HCT116 (cell line): ENCODE results near the gene RAP2A. TPM values are rescaled to one million over a fixed set of nuclear protein-coding genes. Genes with fewer than 3 reads are reported as not detected.

Experiments
- ATAC-seq: fragments of 200-7000 bp; cut with Tn5 transposase; 2 replicates; pipeline ENCODE4 v1.9.1; 2020; ENCODE audit warnings: mild to moderate bottlenecking, moderate library complexity
- BruUV-seq: library from RNA; stranded (reverse); fragments of 400-500 nt; replicated peaks from 2 replicates; lab custom pipeline; 2021; lab: Mats Ljungman, UMichigan
- CTCF ChIA-PET: fragments of 300-600 bp; sonication (Branson Sonifier 250); formaldehyde crosslinking; loops from one replicate; lab custom pipeline; 2021; ENCODE audit warnings: antibody characterized with exemption; lab: Charles Lee
- POLR2A ChIA-PET: fragments of 300-600, 350-600 bp; sonication (Branson Sonifier 250); formaldehyde crosslinking; loops from one replicate; lab custom pipeline; 2021; ENCODE audit warnings: antibody characterized with exemption; lab: Charles Lee
- RAD21 ChIA-PET, 2 experiments: fragments of 300-600 bp; sonication (Branson Sonifier 250); formaldehyde crosslinking; loops; one replicate each; lab custom pipeline; 2023; ENCODE audit warnings: low total read pairs in 2 of 2; ENCODE audit not compliant: uncharacterized antibody in 2 of 2, unreplicated experiment in 2 of 2, low non-redundant PET in 1 of 2; lab: Charles Lee
- DNase-seq: peaks from one replicate; pipeline ENCODE4 v3.0.0-alpha.2; 2010; ENCODE audit warnings: low read depth, low spot score
- H2AFZ ChIP-seq: fragments of 200-600 bp; shearing (Covaris generic), sonication (generic); 2 replicates; pipeline ENCODE4 v1.6.1; 2017; ENCODE audit warnings: low read depth, mixed run types, mixed read lengths, antibody characterized with exemption, low read length; ENCODE audit not compliant: poor library complexity, severe bottlenecking
- H3K27ac ChIP-seq: 2 replicates; pipeline ENCODE4 v1.5.1; 2012; ENCODE audit warnings: low read depth, low read length
- H3K27me3 ChIP-seq: fragments of 200-600 bp; sonication (generic); 2 replicates; pipeline ENCODE4 v1.6.1; 2016; ENCODE audit warnings: mixed run types, low read length, mixed read lengths; ENCODE audit not compliant: insufficient read depth
- H3K36me3 ChIP-seq, 2 experiments: fragments of 200-500 bp in 1 of 2; fragments of 200-600 bp in 1 of 2; sonication (Bioruptor generic) in 1 of 2; sonication (generic) in 1 of 2; 2 replicates each; pipeline versions ENCODE4 v1.5.1 to v1.6.1; 2014 to 2016; ENCODE audit warnings: low read length in 2 of 2, inconsistent platforms in 1 of 2, mixed read lengths in 1 of 2, mixed run types in 1 of 2; ENCODE audit not compliant: insufficient read depth in 2 of 2, control insufficient read depth in 1 of 2
- H3K4me1 ChIP-seq, 2 experiments: fragments of 200-600 bp in 1 of 2; sonication (generic) in 1 of 2; 2 replicates each; pipeline versions ENCODE4 v1.5.1 to v1.6.1; 2012 to 2017; ENCODE audit warnings: low read length in 2 of 2, inconsistent platforms in 1 of 2, mild to moderate bottlenecking in 1 of 2, mixed read lengths in 1 of 2, mixed run types in 1 of 2, moderate library complexity in 1 of 2; ENCODE audit not compliant: insufficient read depth in 2 of 2, control insufficient read depth in 1 of 2
- H3K4me2 ChIP-seq: fragments of 200-600 bp; sonication (generic); 2 replicates; pipeline ENCODE4 v1.6.1; 2017; ENCODE audit warnings: mixed run types, low read length, mixed read lengths
- H3K4me3 ChIP-seq, 2 experiments: fragments of 200-600 bp in 1 of 2; sonication (generic) in 1 of 2; replicated peaks in 1 of 2; 2 replicates each; pipeline ENCODE4 v1.5.1; 2011 to 2016; ENCODE audit warnings: low read length in 2 of 2, control low read depth in 1 of 2, low read depth in 1 of 2, mild to moderate bottlenecking in 1 of 2, mixed read lengths in 1 of 2, mixed run types in 1 of 2
- H3K79me2 ChIP-seq: fragments of 200-600 bp; sonication (generic); 2 replicates; pipeline ENCODE4 v1.6.1; 2017; ENCODE audit warnings: mild to moderate bottlenecking, mixed run types, low read length, moderate library complexity, mixed read lengths; ENCODE audit not compliant: insufficient read depth
- H3K9ac ChIP-seq: fragments of 200-600 bp; sonication (generic); 2 replicates; pipeline ENCODE4 v1.6.1; 2016; ENCODE audit warnings: low read length, mixed read lengths
- H3K9me2 ChIP-seq: fragments of 200-600 bp; sonication (generic), shearing (Covaris generic); 2 replicates; pipeline ENCODE4 v1.6.1; 2017; ENCODE audit warnings: mixed run types, mild to moderate bottlenecking, moderate library complexity; ENCODE audit not compliant: insufficient read depth
- H3K9me3 ChIP-seq, 2 experiments: fragments of 200-500 bp in 1 of 2; fragments of 200-600 bp in 1 of 2; sonication (Bioruptor generic) in 1 of 2; sonication (generic) in 1 of 2; 2 replicates each; pipeline ENCODE4 v1.6.1; 2014 to 2017; ENCODE audit warnings: low read length in 2 of 2, mixed read lengths in 2 of 2, inconsistent platforms in 1 of 2, low read depth in 1 of 2, mild to moderate bottlenecking in 1 of 2, mixed run types in 1 of 2, moderate library complexity in 1 of 2; ENCODE audit not compliant: control insufficient read depth in 1 of 2, insufficient read depth in 1 of 2
- H4K20me1 ChIP-seq: fragments of 200-600 bp; sonication (generic), shearing (Covaris generic); 2 replicates; pipeline ENCODE4 v1.6.1; 2017; ENCODE audit warnings: mixed run types, mild to moderate bottlenecking, moderate library complexity; ENCODE audit not compliant: insufficient read depth
- ATF3 ChIP-seq: IDR thresholded peaks from 2 replicates; pipeline ENCODE4 v1.6.1; 2012
- CTCF ChIP-seq, 3 experiments: fragments of 200-600 bp in 1 of 3; sonication (generic) in 1 of 3; IDR thresholded peaks in 2 of 3; conservative IDR thresholded peaks in 1 of 3; 2 replicates each; pipeline ENCODE4 v1.5.1; 2012 to 2017; ENCODE audit warnings: low read depth in 2 of 3, low read length in 2 of 3, antibody characterized with exemption in 1 of 3, borderline replicate concordance in 1 of 3, control low read depth in 1 of 3, mild to moderate bottlenecking in 1 of 3, mixed read lengths in 1 of 3, mixed run types in 1 of 3, moderate library complexity in 1 of 3; ENCODE audit not compliant: insufficient read depth in 1 of 3
- ELF1 ChIP-seq: IDR thresholded peaks from 2 replicates; pipeline ENCODE4 v1.6.1; 2012; ENCODE audit warnings: low read depth, borderline replicate concordance
- EZH2 ChIP-seq: fragments of 200-600 bp; sonication (generic); IDR thresholded peaks from 2 replicates; pipeline ENCODE4 v1.6.1; 2017; ENCODE audit warnings: antibody characterized with exemption, mixed run types
- JUND ChIP-seq: IDR thresholded peaks from 2 replicates; pipeline ENCODE4 v1.6.1; 2012
- MAX ChIP-seq: IDR thresholded peaks from 2 replicates; pipeline ENCODE4 v1.6.1; 2012
- POLR2A ChIP-seq: IDR thresholded peaks from 2 replicates; pipeline ENCODE4 v1.7.0; 2011; ENCODE audit warnings: borderline replicate concordance; ENCODE audit not compliant: insufficient read depth, insufficient read length; ENCODE audit errors: extremely low read depth
- SIN3A ChIP-seq: IDR thresholded peaks from 2 replicates; pipeline ENCODE4 v1.6.1; 2012; ENCODE audit warnings: low read depth
- SP1 ChIP-seq: IDR thresholded peaks from 2 replicates; pipeline ENCODE4 v1.6.1; 2012; ENCODE audit warnings: low read depth
- ZBTB33 ChIP-seq: IDR thresholded peaks from 2 replicates; pipeline ENCODE4 v1.6.1; 2011; ENCODE audit warnings: mild to moderate bottlenecking, low read length, moderate library complexity; ENCODE audit not compliant: insufficient replicate concordance; ENCODE audit errors: extremely low read depth
- ZFX ChIP-seq: fragments of 450-650 bp; IDR thresholded peaks from 2 replicates; pipeline ENCODE4 v1.6.1; 2017
- ZNF274 ChIP-seq: fragments of 200-500 bp; sonication (Bioruptor generic); IDR thresholded peaks from 2 replicates; pipeline ENCODE4 v1.6.1; 2014; ENCODE audit warnings: mild to moderate bottlenecking, low read depth, low read length, inconsistent platforms
- intact Hi-C: fragments of 100-400 bp; cut with micrococcal nuclease; formaldehyde crosslinking; loops from 2 replicates; pipeline ENCODE4 v1.10.0; 2022
- total RNA-seq: library from RNA; stranded (reverse); gene quantifications from one replicate; pipeline ENCODE4 v1.2.1, GENCODE V29; 2021; ENCODE audit not compliant: unreplicated experiment

RAP2A gene
- total RNA-seq, 1 experiment from 2014 or later: 27.6 TPM

GRCh38 chr13:97456047-97456446, 22.1 kb downstream of the RAP2A start:
- no peaks in the 10 kb centered on the region for H3K36me3 ChIP-seq
- no peak for DNase-seq
- no peak for ATAC-seq
- intact Hi-C loops: no loop called here
- H3K4me2 ChIP-seq: no peak overlapping the region
- no peaks in the 10 kb centered on the region for H3K9me2 ChIP-seq
- H3K9me3 ChIP-seq: no peaks in the 10 kb centered on the region; a peak in 1 of 4 replicates
- no peak overlapping the region for H3K4me3 ChIP-seq
- no peak overlapping the region for H3K9ac ChIP-seq
- ChIA-PET POLR2A (no interaction called here), CTCF (no interaction called here), RAD21 (no interaction called here)
- no peak for TF ChIP-seq JUND
- TF ChIP-seq CTCF (IDR thresholded peaks at IDR 0.05 in 2 of 3, conservative IDR thresholded peaks at IDR 0.05 in 1 of 3; ENCODE audit: borderline replicate concordance in 1 of 3, insufficient read depth in 1 of 3, low read depth in 2 of 3, low read length in 2 of 3): no peak
- TF ChIP-seq EZH2: no peak
- TF ChIP-seq MAX: no peak
- TF ChIP-seq ZFX: no peak
- TF ChIP-seq ZBTB33: no peak
- no peak for TF ChIP-seq SIN3A
- no peak for TF ChIP-seq ATF3
- no peak for TF ChIP-seq ZNF274
- TF ChIP-seq ELF1: no peak
- no peak for TF ChIP-seq POLR2A
- no peak for TF ChIP-seq SP1
- no peaks in the 10 kb centered on the region for H3K79me2 ChIP-seq
- H4K20me1 ChIP-seq: no peaks in the 10 kb centered on the region
- H3K27me3 ChIP-seq: no peaks in the 10 kb centered on the region
- H2AFZ ChIP-seq: no peak overlapping the region
- no TSS peak for BruUV-seq
- no peaks in the 10 kb centered on the region for H3K4me1 ChIP-seq
- no peak overlapping the region for H3K27ac ChIP-seq
